Activated CD4-positive, alpha-beta T cell treated with anti-CD3 and anti-CD28 coated beads, Interleukin-2, amount 50 U/mL, for 1 hour (primary cell): ENCODE measurements around the gene MYO1B.

ENCODE experiments used
- DNase-seq: peaks from one replicate; pipeline ENCODE4 v3.0.0-alpha.2; 2020

The MYO1B gene

GRCh38 chr2:191474464-191474863, 229.3 kb downstream of the MYO1B start:
- no peak for DNase-seq
